Liver (tissue), 9 donors: ENCODE results near the gene FAM168B. TPM values are rescaled to one million over a fixed set of nuclear protein-coding genes. Genes with fewer than 3 reads are reported as not detected.

ENCODE experiments used
- DNase-seq: peaks from one replicate; pipeline ENCODE4 v3.0.0-alpha.2; 2017; ENCODE audit warnings: low spot score
- H3K27ac ChIP-seq, 2 donors: one replicate each; pipeline ENCODE4 v1.7.0; 2013; ENCODE audit warnings: inconsistent platforms in 2 of 2, low read length in 2 of 2, control low read depth in 1 of 2, low read depth in 1 of 2, mild to moderate bottlenecking in 1 of 2
- H3K27me3 ChIP-seq, 4 donors: one replicate each; pipeline versions ENCODE4 v1.6.1 to v1.7.0; 2013; ENCODE audit warnings: low read length in 3 of 4, inconsistent platforms in 1 of 4, mild to moderate bottlenecking in 1 of 4, moderate library complexity in 1 of 4; ENCODE audit not compliant: control insufficient read depth in 4 of 4, insufficient read depth in 4 of 4
- H3K36me3 ChIP-seq, 4 donors: one replicate each; pipeline versions ENCODE4 v1.6.1 to v1.7.0; 2013; ENCODE audit warnings: low read length in 3 of 4, mild to moderate bottlenecking in 3 of 4, low read depth in 1 of 4, moderate library complexity in 1 of 4; ENCODE audit not compliant: control insufficient read depth in 4 of 4, insufficient read depth in 3 of 4
- H3K4me1 ChIP-seq, 4 donors: one replicate each; pipeline versions ENCODE4 v1.6.1 to v1.7.0; 2013; ENCODE audit warnings: low read length in 3 of 4, mild to moderate bottlenecking in 3 of 4, moderate library complexity in 1 of 4; ENCODE audit not compliant: control insufficient read depth in 4 of 4, insufficient read depth in 4 of 4
- H3K4me3 ChIP-seq, 3 donors: one replicate each; pipeline versions ENCODE4 v1.6.1 to v1.7.0; 2013; ENCODE audit warnings: low read length in 3 of 3, control low read depth in 1 of 3, low read depth in 1 of 3, mild to moderate bottlenecking in 1 of 3
- H3K9ac ChIP-seq, 2 donors: one replicate each; pipeline ENCODE4 v1.7.0; 2013; ENCODE audit warnings: low read length in 2 of 2, mild to moderate bottlenecking in 2 of 2, moderate library complexity in 2 of 2, control low read depth in 1 of 2, low read depth in 1 of 2
- H3K9me3 ChIP-seq, 4 donors: one replicate each; pipeline versions ENCODE4 v1.6.1 to v1.7.0; 2013; ENCODE audit warnings: low read length in 3 of 4; ENCODE audit not compliant: control insufficient read depth in 4 of 4
- ATF3 ChIP-seq: IDR thresholded peaks from 2 replicates; pipeline ENCODE4 v1.6.1; 2016; ENCODE audit warnings: antibody characterized with exemption
- CTCF ChIP-seq: fragments of 150-350 bp; IDR thresholded peaks from 2 replicates; pipeline ENCODE4 v1.5.1; 2017; ENCODE audit warnings: improper control_type of control experiment, low read depth, low read length; ENCODE audit not compliant: missing input control
- EGR1 ChIP-seq, 2 donors: IDR thresholded peaks; 2 replicates each; pipeline ENCODE4 v1.6.1; 2016 to 2018; ENCODE audit warnings: antibody characterized with exemption in 2 of 2, low read depth in 2 of 2
- FOXA1 ChIP-seq: IDR thresholded peaks from 2 replicates; pipeline ENCODE4 v1.6.1; 2016; ENCODE audit warnings: antibody characterized with exemption
- FOXA2 ChIP-seq: IDR thresholded peaks from 2 replicates; pipeline ENCODE4 v1.6.1; 2016; ENCODE audit warnings: antibody characterized with exemption
- GABPA ChIP-seq, 2 donors: IDR thresholded peaks in 1 of 2; conservative IDR thresholded peaks in 1 of 2; 2 replicates each; pipeline ENCODE4 v1.6.1; 2016; ENCODE audit warnings: antibody characterized with exemption in 2 of 2, mild to moderate bottlenecking in 1 of 2, moderate library complexity in 1 of 2
- HNF4A ChIP-seq, 2 donors: conservative IDR thresholded peaks; 2 replicates each; pipeline ENCODE4 v1.6.1; 2016; ENCODE audit warnings: antibody characterized with exemption in 2 of 2, mild to moderate bottlenecking in 2 of 2
- HNF4G ChIP-seq: IDR thresholded peaks from 2 replicates; pipeline ENCODE4 v1.6.1; 2016; ENCODE audit warnings: antibody characterized with exemption
- JUND ChIP-seq, 2 donors: IDR thresholded peaks; 2 replicates each; pipeline ENCODE4 v1.6.1; 2016; ENCODE audit warnings: antibody characterized with exemption in 2 of 2
- MAX ChIP-seq: IDR thresholded peaks from 2 replicates; pipeline ENCODE4 v1.6.1; 2016; ENCODE audit warnings: antibody characterized with exemption
- NR2F2 ChIP-seq: IDR thresholded peaks from 2 replicates; pipeline ENCODE4 v1.6.1; 2016; ENCODE audit warnings: antibody characterized with exemption
- RAD21 ChIP-seq, 2 donors: IDR thresholded peaks; 2 replicates each; pipeline ENCODE4 v1.6.1; 2016; ENCODE audit warnings: antibody characterized with exemption in 2 of 2, mild to moderate bottlenecking in 2 of 2
- REST ChIP-seq: IDR thresholded peaks from 2 replicates; pipeline ENCODE4 v1.6.1; 2016; ENCODE audit warnings: antibody characterized with exemption, mild to moderate bottlenecking
- RXRA ChIP-seq, 2 donors: IDR thresholded peaks; 2 replicates each; pipeline ENCODE4 v1.6.1; 2017 to 2018; ENCODE audit warnings: antibody characterized with exemption in 2 of 2, mild to moderate bottlenecking in 1 of 2
- SP1 ChIP-seq: IDR thresholded peaks from 2 replicates; pipeline ENCODE4 v1.6.1; 2018; ENCODE audit warnings: antibody characterized with exemption, mild to moderate bottlenecking
- TAF1 ChIP-seq: conservative IDR thresholded peaks from 2 replicates; pipeline ENCODE4 v1.6.1; 2016; ENCODE audit warnings: antibody characterized with exemption, mild to moderate bottlenecking
- YY1 ChIP-seq: IDR thresholded peaks from 2 replicates; pipeline ENCODE4 v1.6.1; 2016; ENCODE audit warnings: antibody characterized with exemption, mild to moderate bottlenecking
- ZBTB33 ChIP-seq: IDR thresholded peaks from 2 replicates; pipeline ENCODE4 v1.6.1; 2016; ENCODE audit warnings: antibody characterized with exemption
- WGBS: extraction: QIAGEN DNeasy Blood & Tissue Kit; methylation state at CpG from one replicate; pipeline ENCODE4 v1.1.7; 2013; 5-methylcytosine and 5-hydroxymethylcytosine counted together
- polyA plus RNA-seq, 2 donors: library from polyadenylated mRNA; stranded (reverse) in 1 of 2; unstranded in 1 of 2; fragments of 200-250 nt in 1 of 2; fragments of >200 nt in 1 of 2; fragmentation: Nextera tagmentation in 1 of 2; extraction: Ambion mirVana in 1 of 2; gene quantifications; one replicate each; pipeline versions ENCODE4 v1.2.1 to v1.2.3, GENCODE V29; 2013 to 2015
- total RNA-seq, 2 donors: library from RNA; depleted of rRNA; stranded (reverse); fragments of >200 nt; gene quantifications; one replicate each; pipeline ENCODE4 v1.2.3, GENCODE V29; 2014
- donor health status: healthy.
- donor health status: healthy.
- donor health status: healthy.
- donor health status: healthy.
- donor health status: healthy.

FAM168B gene
- total and polyA plus RNA-seq, 4 donors = 13.9 to 62.3 (median 30.8) TPM

GRCh38 chr2:131014141-131014540 is 79.1 kb downstream of the FAM168B start (continued):
- TF ChIP-seq ZBTB33 (no peak), HNF4G (no peak), NR2F2 (no peak)

GRCh38 chr2:131011486-131011885 is 81.8 kb downstream of the FAM168B start:
- TF ChIP-seq TAF1 (no peak), JUND (IDR thresholded peaks at IDR 0.05) (no peak), EGR1 (IDR thresholded peaks at IDR 0.05; ENCODE audit: low read depth in 2 of 2) (no peak), HNF4G (no peak), RXRA (IDR thresholded peaks at IDR 0.05) (no peak), ATF3 (no peak), RAD21 (IDR thresholded peaks at IDR 0.05) (no peak), FOXA1 (no peak), CTCF (no peak), ZBTB33 (no peak), FOXA2 (no peak), YY1 (no peak), GABPA (IDR thresholded peaks at IDR 0.05 in 1 of 2, conservative IDR thresholded peaks at IDR 0.05 in 1 of 2) (no peak), MAX (no peak), SP1 (no peak), REST (no peak), HNF4A (conservative IDR thresholded peaks at IDR 0.05) (no peak), NR2F2 (no peak)
- Histone ChIP-seq H3K4me1 (no peaks in the 10 kb centered on the region), H3K9me3 (no peaks in the 10 kb centered on the region), H3K4me3 (no peak overlapping the region), H3K27ac (no peak overlapping the region), H3K27me3 (peaks cover 0 to 13% (median 0%) of the 10 kb centered on the region in 4 donors), H3K9ac (no peak overlapping the region), H3K36me3 (no peaks in the 10 kb centered on the region)
- WGBS = 63% methylated on average over 7 of the region's 7 CpGs
- DNase-seq = no peak
